Activated CD8-positive, alpha-beta memory T cell treated with anti-CD3 and anti-CD28 coated beads for 48 hours (primary cell): ENCODE results near the gene LLPH.
A peak's percentile ranks its signal among the peaks of the same experiment; 100 is the strongest.

Experiments used
- DNase-seq, 3 experiments: peaks; one replicate each; pipeline ENCODE4 v3.0.0-alpha.2; 2020; ENCODE audit warnings: low read depth in 2 of 3, low spot score in 2 of 3

The LLPH gene

DNA sequence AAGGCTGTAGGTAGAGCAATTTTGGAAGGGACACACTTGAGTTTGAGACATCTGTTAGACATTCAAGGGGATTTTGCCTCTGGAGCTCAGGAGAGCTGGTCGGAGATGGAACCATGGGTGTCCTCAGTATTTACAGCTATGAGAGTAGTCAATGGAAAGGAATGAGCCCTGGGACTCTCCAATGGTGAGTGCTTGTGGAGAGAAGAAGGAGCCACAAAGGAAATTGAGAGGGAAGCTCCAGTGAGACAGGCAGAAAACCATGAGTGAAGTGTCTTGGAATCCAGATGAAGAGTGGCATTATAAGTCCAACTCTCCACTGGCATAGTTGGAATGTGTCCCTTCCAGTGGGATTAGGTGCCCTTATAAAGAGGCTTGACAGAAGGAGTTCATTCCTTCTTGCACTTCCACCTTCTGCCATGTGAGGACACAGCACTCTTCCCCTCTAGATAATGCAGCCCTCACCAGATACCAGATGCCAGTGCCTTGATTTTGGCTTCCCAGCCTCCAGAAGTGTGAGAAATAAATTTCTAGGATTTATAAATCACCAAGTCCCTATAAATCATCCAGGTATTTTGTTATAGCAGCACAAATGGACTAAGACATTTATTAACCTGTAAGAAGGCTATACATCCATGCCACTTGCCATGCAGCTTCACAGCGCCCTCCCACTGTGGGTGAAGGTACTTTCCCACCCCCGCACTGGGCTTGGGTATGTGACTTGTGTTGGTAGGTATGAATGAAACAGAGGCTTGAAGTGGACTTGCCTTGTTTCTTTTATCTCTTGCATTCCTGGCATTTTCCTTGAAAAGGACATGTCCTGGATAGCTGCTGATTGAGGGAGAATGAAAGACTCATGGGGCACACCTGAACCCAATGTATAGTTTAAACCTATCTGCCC, 27.3 kb downstream of the LLPH start:
- no peak for DNase-seq

DNA sequence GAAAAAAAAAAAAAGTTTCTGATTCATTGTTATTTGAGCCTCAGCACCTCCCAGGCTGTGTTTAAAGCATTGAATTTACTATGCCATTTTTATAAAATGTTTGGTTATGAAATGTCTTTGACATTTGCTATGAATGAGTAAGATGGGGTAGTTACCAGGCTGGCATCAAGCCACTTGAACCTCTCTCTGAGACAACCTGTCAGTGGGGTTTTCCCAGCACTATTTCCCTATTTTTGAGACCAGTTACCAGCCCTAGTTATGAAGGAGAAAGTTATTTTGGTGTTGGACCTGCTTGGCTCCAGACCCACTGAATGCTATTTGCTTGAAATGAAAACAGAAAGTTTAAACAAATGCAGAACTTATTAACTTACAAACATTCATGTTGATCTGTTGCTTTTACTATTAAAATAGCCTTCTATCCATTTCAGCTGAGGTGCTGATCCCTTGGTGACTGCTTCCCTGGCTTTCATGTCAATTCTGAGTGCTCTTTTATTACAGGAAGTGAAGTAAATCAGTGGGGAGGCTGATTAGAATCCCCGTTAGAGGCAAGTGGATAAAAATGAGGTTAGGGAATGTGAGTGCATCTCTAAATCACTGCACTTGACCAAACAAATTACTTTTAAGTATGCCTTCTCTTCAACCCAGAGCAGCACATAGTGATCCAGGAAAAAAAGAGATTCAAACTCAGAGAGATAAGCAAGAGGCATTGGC, 37.8 kb downstream of the LLPH start:
- DNase-seq, result no peak

DNA sequence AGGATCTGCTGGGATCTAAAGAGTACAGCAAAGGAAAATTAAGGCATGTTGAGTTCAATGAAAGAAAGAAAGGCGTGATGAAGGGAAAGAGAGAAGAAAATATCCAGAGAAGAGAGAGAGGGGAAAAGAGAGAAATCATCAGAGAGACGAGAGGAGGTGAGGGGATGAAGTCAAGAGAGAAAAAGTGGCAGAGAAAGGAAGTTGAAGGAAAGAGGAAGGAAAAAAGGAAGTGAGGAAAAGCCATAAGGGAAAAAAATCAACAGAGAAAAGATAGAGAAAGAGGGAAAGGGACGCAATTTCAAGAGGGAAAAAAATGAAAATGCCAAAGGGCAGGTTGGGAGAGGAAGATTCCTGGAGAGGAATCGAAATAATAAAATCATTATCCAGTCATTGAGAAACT, 40.4 kb downstream of the LLPH start:
- no peak for DNase-seq

DNA sequence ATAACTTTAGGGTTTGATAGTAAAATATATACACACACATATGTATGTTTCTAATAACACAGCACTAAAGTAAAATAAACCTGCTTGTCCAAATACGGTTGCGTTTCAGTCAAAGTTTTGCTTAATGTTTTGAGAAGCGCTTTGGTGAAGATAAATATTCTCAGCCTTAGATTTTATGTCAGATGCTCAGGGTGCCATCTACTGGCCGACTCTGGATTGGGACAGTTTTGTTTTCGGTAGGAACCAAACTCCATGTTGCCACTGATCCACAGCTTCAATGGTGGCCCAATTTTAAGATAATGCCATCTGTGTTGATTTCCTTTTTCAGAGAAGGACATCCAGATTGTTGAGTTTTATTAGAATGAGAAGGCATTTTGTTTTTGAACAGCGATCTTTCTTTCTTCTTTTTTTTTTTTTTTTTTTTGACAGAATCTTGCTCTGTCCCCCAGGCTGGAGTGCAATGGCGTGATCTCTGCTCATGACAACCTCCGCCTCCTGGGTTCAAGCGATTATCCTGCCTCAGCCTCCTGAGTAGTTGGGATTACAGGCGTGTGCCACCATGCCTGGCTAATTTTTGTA, 43.1 kb downstream of the LLPH start:
- peak in 1 of 3 experiments; percentile 5 for DNase-seq

DNA sequence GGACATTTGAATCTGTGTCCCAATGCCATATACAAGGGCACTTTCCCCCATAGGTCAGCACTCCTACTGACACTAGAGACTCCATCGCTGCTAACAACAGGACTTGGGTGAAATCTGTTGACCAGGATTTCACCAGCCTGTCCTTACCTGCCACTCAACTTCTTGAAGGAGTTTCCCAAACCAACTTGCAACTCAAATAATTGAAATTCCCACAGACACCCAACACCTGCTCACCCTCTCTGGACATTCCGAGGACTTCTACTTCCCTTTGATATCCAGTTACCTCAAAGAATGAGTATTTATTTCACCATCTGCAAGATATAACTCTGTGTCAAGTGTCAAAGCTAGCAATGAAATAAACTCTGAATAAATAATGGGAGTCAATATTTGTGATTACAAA, 44.6 kb downstream of the LLPH start:
- DNase-seq, result no peak

DNA sequence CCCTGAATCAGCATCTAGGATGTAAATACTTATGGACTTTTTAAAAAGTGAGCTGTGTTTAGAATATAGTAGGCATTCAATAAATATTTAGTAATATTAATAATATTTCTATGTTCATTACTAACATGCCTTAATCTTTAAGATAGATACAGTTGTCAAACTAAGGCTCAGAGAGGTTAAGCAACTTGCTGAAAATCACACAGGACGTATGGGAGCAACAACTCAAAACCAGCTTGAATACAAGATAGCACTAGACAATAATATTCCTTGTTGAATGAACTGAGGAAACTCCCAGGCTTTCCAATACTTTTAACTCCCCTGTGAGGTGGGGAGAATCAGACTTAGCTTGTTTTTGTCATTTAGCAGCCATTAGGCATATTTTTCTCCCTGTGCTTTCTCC, 45.3 kb downstream of the LLPH start:
- no peak for DNase-seq

DNA sequence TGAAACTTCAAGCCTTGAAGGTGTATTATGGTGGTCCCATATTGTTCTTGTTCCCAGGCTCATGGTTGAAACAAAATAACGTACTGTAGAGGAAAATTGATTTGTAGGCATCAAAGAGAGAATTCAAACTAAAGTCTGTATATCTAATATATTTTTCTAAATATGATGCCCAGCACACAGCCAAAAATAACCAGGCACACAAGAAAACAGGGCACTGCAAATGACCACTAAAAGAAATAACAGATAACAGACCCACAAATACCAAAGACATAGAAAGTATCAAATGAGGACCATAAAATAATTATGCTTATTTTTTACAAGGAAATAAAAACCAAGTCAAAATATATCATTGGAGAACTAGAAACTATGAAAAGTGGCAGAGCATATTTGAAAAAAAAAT, 46.8 kb downstream of the LLPH start:
- DNase-seq, result no peak

DNA sequence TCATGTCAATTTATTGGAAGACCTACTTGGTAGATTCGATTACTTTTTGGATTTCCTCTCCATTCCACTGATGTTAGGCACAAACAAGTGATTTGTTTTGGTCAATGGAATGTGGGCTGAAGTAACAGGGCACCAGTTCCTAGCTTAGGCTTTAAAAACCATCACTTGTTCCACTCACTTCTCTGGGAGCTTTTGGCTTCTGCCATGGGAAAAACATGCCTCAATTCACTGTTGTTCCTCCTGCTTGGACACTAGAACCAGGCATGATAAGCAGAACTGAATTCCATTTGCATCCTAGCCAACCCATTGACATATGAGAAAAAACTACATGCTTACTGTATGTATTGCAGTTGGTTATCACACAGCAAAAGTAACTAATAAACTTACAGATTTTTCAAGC, 47.8 kb downstream of the LLPH start:
- no peak for DNase-seq

DNA sequence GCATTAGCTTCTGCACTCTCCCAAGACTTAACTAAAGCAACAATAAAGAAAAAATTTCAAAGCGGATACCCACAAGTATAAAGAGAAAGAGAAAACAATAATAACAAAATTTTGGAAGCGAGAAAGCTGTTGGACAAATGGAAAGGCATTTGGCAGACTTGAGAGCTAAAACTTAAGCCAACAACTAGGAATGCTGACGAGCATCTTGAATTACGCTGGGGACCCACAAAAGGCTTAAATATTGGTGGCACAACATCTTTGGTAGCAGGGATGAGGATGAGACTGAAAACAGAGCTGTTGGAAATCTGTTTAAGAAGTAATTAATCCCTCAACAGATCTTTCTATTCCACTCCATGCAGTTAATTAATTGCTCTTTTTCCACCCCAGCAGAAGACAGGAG, 49.8 kb downstream of the LLPH start:
- DNase-seq, result no peak

DNA sequence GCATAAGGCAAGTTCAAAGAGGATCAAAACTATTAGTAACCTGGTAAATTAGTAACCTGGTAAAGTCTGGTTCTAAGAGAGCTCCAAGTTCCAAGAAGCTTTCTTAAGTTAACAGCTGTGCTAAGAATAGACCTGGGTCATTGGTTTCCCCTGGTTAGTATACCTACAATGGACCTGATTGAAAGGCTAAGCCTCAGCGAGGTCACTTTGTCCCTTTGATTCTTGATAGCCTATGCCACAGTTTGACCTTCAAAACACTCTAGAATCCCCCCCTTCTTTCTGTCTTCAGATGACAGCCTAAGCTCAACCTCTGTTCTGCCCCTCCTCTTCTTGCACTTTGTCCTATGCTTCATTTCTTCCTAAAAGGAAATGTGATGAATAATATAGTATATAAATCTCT, 53.0 kb downstream of the LLPH start:
- DNase-seq, result no peak

DNA sequence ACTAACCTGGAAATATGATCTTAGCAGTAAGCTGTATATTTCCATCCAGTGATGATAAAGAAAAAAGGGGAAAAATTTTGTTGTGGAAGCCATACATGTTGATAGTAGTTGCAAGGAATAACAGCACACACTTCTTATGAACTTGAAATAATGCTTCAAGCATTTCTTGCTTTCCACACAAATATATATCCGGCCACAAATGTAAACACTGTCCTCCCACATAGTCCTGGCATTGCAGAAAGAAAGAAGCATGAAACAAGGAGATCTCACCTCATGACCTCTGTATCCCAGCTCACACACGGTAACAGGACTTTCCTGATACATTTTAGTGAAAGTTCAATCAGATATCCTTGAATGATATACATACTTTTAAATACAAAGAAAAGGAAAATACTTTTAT, 56.0 kb downstream of the LLPH start:
- no peak for DNase-seq

DNA sequence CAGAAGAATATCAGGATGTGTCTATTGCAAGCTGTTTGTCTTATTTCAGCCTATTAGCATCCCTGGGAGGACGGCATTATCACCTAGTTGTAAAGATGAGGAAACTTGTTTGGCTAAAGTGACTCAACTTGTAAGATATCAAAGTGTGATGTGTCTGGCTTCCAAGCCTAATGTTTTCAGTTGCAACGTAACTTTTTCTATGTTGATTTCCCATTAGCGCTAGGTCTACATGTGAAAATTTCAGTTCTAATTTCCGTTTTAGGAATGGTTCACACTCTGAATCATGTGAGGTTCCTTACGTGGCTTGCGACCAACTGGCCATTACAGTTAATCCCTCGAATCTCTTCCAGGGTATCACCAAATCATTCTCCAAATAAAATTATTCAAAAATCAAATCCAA, 58.0 kb downstream of the LLPH start:
- DNase-seq, result no peak

DNA sequence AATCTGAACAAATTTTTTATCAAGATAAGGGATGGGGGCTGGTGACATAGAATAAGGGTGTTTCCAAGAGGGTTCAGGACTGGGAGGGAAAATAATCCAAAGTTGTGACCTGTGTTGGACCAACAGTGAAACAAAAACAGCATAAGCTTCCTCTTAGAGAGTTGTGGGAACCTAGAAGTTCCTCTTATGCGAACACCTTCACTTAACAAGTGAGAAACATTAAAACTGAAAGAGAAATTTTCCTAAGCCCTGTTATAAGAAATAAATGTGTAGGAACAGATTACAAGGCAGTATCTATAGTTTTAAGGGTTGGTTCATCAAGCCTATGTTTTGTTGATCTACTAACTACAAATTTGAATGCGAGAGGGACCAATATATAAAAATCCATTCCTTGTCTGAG, 58.4 kb downstream of the LLPH start:
- no peak for DNase-seq

DNA sequence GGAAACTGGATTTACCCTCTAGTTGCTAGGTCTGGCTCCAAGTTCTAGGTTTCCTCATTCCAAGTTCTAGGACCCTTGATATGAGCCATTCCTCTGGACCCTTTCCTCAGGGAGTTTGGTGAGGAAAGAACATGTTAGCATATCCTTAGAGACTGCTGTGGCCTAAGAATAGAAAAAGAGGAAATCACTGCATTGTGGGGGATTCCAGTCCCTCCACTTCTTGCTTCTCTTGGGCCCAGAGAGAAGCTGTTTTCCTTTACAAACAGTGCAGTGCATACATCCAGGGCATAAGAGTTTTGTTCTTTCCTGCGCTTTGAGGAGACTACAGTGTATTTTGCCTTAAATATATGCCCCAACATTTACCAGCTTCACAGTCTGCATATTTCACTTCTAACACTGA, 59.0 kb downstream of the LLPH start:
- DNase-seq, result no peak

DNA sequence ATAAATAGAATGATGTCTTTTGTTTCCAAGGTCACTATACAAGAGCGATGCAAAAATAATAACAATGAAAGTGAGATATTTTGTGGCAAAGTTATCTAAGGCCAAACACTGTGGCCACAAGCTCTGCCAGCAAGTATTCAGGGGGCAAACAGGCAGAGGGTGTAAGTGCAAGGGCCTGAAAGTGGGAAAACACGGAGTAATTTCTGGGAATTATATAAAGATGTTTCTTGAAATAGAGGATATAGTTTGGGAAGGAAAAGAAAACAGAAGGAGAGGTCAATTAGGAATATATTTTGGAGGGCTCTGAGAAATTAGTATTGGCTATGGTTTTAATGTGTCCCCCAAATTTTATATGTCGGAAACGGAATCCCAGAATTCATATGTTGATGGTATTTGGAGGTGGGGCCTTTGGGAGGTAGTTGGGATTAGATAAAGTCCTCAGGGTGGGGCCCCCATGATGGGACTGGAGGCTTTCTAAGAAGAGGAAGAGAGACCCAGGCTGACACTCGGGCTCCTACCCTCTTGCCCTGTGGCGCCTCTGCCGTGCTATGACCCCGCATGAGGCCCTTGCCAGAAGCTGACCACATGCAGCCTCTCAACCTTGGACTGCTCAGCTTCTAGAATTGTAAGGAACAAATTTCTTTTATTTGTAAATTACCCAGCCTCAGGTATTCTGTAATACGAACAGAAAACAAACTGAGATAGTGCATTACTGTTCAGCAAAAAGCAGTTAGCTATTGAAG, 60.0 kb downstream of the LLPH start:
- no peak for DNase-seq

DNA sequence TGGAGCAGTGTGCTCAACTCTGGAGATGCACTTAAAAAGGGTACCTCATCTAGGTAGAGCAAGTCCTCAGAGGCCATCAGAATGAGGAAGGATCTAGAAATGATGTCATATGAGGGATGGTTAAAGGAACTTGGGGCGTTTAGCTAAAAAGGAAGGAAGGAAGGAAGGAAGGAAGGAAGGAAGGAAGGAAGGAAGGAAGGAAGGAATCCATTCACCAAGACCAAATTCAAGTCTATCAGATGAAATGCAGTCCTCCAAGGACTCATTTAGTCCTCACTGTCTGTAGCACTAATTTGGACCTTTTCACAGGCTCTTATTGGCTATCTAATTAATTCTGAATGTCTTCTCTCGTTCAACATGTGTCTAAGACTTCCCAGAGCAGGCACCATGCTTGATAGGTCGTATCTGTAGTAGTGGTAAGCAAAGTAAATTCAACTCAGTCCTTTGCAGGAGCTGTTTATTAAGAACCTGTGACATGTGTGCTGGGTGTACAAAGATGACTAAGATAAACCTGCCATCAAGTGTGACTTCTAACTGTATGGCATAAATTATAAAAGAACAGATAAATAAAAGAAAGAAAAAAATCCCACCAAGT, 63.5 kb downstream of the LLPH start:
- no peak for DNase-seq
